NCI-H748 (cell line): ENCODE measurements around the gene DHRS12.

ENCODE experiments used
- DNase-seq: peaks from one replicate; lab custom pipeline; 2025; ENCODE audit not compliant: unreplicated experiment; lab: John Stamatoyannopoulos, UW

Gene DHRS12

GRCh38 chr13:51803422-51804294, at the start of gene DHRS12:
DHRS12 (minus strand) TSS chr13:51804163; CDS start chr13:51799659, 4,504 bp downstream.
- peak; percentile 90 for DNase-seq

- DNase-seq: peak; percentile 39
These were observed 45.5 kb upstream of the DHRS12 start for GRCh38 chr13:51849145-51850101.

- DNase-seq: no peak
These were observed 44.7 kb upstream of the DHRS12 start for GRCh38 chr13:51848674-51849073.

GRCh38 chr13:51846756-51847155, 42.8 kb upstream of the DHRS12 start:
- DNase-seq: no peak

- no peak for DNase-seq
These were observed 41.8 kb upstream of the DHRS12 start for GRCh38 chr13:51845574-51846318.

GRCh38 chr13:51844862-51845573, 41.1 kb upstream of the DHRS12 start, which contains the start of gene TMEM272:
TMEM272 (minus strand) TSS chr13:51845177; CDS start chr13:51838530, 6,647 bp downstream.
- DNase-seq: peak; percentile 83

- no peak for DNase-seq
These were observed 39.6 kb upstream of the DHRS12 start for GRCh38 chr13:51843529-51843928.

- DNase-seq: no peak
These were observed 37.8 kb upstream of the DHRS12 start for GRCh38 chr13:51841732-51842131.

- no peak for DNase-seq
These were observed 37.0 kb upstream of the DHRS12 start for GRCh38 chr13:51840917-51841316.

GRCh38 chr13:51839711-51840540, 36.0 kb upstream of the DHRS12 start:
- no peak for DNase-seq

GRCh38 chr13:51838240-51838846, 34.4 kb upstream of the DHRS12 start:
- no peak for DNase-seq

- no peak for DNase-seq
These were observed 33.1 kb upstream of the DHRS12 start for GRCh38 chr13:51837016-51837415.

- DNase-seq: no peak
These were observed 30.7 kb upstream of the DHRS12 start for GRCh38 chr13:51834581-51835171.

GRCh38 chr13:51833980-51834379, 30.0 kb upstream of the DHRS12 start:
- DNase-seq: no peak

- peak; percentile 5 for DNase-seq
These were observed 28.6 kb upstream of the DHRS12 start for GRCh38 chr13:51832471-51833152.

GRCh38 chr13:51831519-51831918, 27.6 kb upstream of the DHRS12 start:
- DNase-seq: no peak

- DNase-seq: no peak
These were observed 25.6 kb upstream of the DHRS12 start for GRCh38 chr13:51829568-51829899.
